ENCODE data around the gene HEXA.
"Not testable (repeated sequence)": the region's sequence is repeated elsewhere in the genome, so short reads cannot be mapped to it uniquely, and the experiment has no call there.

GRCh38 chr15:72419768-72420167 lies 44.0 kb upstream of the HEXA start:
- not testable (repeated sequence) for TF ChIP-seq CTCF (tag by site-specific recombination; IDR thresholded peaks at IDR 0.05); KLF16 (tag by site-specific recombination; IDR thresholded peaks at IDR 0.05); ZFP37 (tag by site-specific recombination; IDR thresholded peaks at IDR 0.05); ZFP41 (tag by site-specific recombination; IDR thresholded peaks at IDR 0.05; ENCODE audit: borderline replicate concordance); TRIM28 (IDR thresholded peaks at IDR 0.05; ENCODE audit: borderline replicate concordance, low read length); ZNF274 (IDR thresholded peaks at IDR 0.05; ENCODE audit: low read length); ZNF274 (tag by site-specific recombination; IDR thresholded peaks at IDR 0.05; ENCODE audit: borderline replicate concordance); ZNF132 (tag by site-specific recombination; IDR thresholded peaks at IDR 0.05; ENCODE audit: borderline replicate concordance); KLF9 (tag by site-specific recombination; IDR thresholded peaks at IDR 0.05; ENCODE audit: low read depth); ZNF169 (tag by site-specific recombination; IDR thresholded peaks at IDR 0.05)
- TF ChIP-seq, protein P1, sequence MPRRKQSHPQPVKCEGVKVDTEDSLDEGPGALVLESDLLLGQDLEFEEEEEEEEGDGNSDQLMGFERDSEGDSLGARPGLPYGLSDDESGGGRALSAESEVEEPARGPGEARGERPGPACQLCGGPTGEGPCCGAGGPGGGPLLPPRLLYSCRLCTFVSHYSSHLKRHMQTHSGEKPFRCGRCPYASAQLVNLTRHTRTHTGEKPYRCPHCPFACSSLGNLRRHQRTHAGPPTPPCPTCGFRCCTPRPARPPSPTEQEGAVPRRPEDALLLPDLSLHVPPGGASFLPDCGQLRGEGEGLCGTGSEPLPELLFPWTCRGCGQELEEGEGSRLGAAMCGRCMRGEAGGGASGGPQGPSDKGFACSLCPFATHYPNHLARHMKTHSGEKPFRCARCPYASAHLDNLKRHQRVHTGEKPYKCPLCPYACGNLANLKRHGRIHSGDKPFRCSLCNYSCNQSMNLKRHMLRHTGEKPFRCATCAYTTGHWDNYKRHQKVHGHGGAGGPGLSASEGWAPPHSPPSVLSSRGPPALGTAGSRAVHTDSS (tag by site-specific recombination; IDR thresholded peaks at IDR 0.05): not testable (repeated sequence)
- TF ChIP-seq, protein P2, sequence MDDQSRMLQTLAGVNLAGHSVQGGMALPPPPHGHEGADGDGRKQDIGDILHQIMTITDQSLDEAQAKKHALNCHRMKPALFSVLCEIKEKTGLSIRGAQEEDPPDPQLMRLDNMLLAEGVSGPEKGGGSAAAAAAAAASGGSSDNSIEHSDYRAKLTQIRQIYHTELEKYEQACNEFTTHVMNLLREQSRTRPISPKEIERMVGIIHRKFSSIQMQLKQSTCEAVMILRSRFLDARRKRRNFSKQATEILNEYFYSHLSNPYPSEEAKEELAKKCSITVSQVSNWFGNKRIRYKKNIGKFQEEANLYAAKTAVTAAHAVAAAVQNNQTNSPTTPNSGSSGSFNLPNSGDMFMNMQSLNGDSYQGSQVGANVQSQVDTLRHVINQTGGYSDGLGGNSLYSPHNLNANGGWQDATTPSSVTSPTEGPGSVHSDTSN (CRISPR knock-in tag; IDR thresholded peaks at IDR 0.05): not testable (repeated sequence)
- TF ChIP-seq, protein P3, sequence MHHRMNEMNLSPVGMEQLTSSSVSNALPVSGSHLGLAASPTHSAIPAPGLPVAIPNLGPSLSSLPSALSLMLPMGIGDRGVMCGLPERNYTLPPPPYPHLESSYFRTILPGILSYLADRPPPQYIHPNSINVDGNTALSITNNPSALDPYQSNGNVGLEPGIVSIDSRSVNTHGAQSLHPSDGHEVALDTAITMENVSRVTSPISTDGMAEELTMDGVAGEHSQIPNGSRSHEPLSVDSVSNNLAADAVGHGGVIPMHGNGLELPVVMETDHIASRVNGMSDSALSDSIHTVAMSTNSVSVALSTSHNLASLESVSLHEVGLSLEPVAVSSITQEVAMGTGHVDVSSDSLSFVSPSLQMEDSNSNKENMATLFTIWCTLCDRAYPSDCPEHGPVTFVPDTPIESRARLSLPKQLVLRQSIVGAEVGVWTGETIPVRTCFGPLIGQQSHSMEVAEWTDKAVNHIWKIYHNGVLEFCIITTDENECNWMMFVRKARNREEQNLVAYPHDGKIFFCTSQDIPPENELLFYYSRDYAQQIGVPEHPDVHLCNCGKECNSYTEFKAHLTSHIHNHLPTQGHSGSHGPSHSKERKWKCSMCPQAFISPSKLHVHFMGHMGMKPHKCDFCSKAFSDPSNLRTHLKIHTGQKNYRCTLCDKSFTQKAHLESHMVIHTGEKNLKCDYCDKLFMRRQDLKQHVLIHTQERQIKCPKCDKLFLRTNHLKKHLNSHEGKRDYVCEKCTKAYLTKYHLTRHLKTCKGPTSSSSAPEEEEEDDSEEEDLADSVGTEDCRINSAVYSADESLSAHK (tag by site-specific recombination; IDR thresholded peaks at IDR 0.05): not testable (repeated sequence)

Measured in HEK293 (cell line).